ENCODE data around the gene UST. TPM values are rescaled to one million over a fixed set of nuclear protein-coding genes. Genes with fewer than 3 reads are reported as not detected.

The UST gene
- total RNA-seq, 2 donors from 2014 or later = 15.3 to 16.3 TPM

DNA sequence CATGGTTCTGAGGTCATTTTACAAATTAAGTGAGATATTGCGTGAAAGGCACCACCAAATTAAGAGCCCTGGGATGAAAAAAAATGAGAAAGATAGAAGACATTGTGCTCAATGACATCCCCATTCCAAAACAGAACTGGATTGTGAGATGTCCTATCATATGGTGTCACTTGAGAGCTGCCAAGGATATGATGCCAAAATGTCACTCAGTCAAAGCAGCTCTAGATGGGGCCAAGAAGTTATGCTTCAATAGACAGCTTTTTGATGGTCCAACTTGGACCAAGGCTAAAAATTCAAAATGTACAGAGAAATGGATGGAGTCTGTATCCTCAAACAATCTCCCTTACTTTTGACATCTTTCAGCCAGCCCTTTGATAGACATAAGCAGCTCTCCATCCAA lies 180.8 kb downstream of the UST start:
- Histone ChIP-seq H3K4me3 (ENCODE audit: low read length) (no peak overlapping the region), H3K27me3 (ENCODE audit: control insufficient read depth, insufficient read depth, low read length, poor library complexity, severe bottlenecking) (no peaks in the 10 kb centered on the region), H3K27ac (ENCODE audit: low read depth, low read length) (no peak overlapping the region), H3K9me3 (ENCODE audit: control insufficient read depth, low read length) (no peaks in the 10 kb centered on the region), H3K9ac (ENCODE audit: extremely low read depth, low read length, poor library complexity, severe bottlenecking) (no peak overlapping the region), H3K36me3 (ENCODE audit: control insufficient read depth, insufficient read depth, low read length) (no peaks in the 10 kb centered on the region), H3K4me1 (ENCODE audit: control insufficient read depth, insufficient read depth, low read length) (peaks cover 6% of the 10 kb centered on the region)
- no peaks in the 10 kb centered on the region for H3K27me3 Mint-ChIP-seq (ENCODE audit: insufficient read depth)
- H3K27ac Mint-ChIP-seq = no peak overlapping the region
- 88% methylated on average over 1 of the region's 1 CpG; no CpG with 5 or more reads in 1 of the 2 experiments for WGBS, 2 experiments (ENCODE audit: insufficient coverage in 1 of 2, insufficient read length in 1 of 2)
- H3K4me3 Mint-ChIP-seq = no peak overlapping the region
- H3K4me1 Mint-ChIP-seq = peaks cover 27% of the 10 kb centered on the region
- TF ChIP-seq, protein P1, sequence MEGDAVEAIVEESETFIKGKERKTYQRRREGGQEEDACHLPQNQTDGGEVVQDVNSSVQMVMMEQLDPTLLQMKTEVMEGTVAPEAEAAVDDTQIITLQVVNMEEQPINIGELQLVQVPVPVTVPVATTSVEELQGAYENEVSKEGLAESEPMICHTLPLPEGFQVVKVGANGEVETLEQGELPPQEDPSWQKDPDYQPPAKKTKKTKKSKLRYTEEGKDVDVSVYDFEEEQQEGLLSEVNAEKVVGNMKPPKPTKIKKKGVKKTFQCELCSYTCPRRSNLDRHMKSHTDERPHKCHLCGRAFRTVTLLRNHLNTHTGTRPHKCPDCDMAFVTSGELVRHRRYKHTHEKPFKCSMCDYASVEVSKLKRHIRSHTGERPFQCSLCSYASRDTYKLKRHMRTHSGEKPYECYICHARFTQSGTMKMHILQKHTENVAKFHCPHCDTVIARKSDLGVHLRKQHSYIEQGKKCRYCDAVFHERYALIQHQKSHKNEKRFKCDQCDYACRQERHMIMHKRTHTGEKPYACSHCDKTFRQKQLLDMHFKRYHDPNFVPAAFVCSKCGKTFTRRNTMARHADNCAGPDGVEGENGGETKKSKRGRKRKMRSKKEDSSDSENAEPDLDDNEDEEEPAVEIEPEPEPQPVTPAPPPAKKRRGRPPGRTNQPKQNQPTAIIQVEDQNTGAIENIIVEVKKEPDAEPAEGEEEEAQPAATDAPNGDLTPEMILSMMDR (conservative IDR thresholded peaks at IDR 0.05) = no peak
- H3K36me3 Mint-ChIP-seq (ENCODE audit: low read depth) = no peaks in the 10 kb centered on the region
- H3K9me3 Mint-ChIP-seq = no peaks in the 10 kb centered on the region
- DNase-seq = no peak

DNA sequence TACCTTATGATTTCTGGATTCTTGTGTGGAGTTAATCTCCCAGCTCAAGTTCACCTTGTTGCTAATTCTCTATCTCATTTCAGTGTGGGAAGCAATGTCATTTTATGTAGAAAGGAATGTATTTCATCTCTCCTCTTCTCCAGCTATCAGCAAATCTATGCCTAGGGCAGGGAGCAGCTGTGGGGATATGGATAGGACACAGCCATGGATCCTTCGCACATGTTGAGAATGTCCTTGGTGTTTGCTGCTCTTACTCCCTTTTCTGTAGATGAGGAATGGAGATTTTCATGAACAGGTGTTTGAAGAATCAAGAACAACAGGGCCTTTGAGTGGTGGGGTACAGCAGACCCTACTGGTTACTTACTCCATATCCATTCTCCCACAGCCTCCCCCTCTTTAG lies 182.0 kb downstream of the UST start:
- H3K27ac ChIP-seq (ENCODE audit: low read depth, low read length) = no peak overlapping the region
- no peaks in the 10 kb centered on the region for H3K9me3 ChIP-seq (ENCODE audit: control insufficient read depth, low read length)
- Mint-ChIP-seq H3K27ac (no peak overlapping the region), H3K27me3 (ENCODE audit: insufficient read depth) (no peaks in the 10 kb centered on the region), H3K9me3 (no peaks in the 10 kb centered on the region), H3K36me3 (ENCODE audit: low read depth) (no peaks in the 10 kb centered on the region), H3K4me1 (peaks cover 20% of the 10 kb centered on the region), H3K4me3 (no peak overlapping the region)
- DNase-seq = no peak
- no peak overlapping the region for H3K9ac ChIP-seq (ENCODE audit: extremely low read depth, low read length, poor library complexity, severe bottlenecking)
- 95% methylated on average over 1 of the region's 1 CpG; no CpG with 5 or more reads in 1 of the 2 experiments for WGBS, 2 experiments (ENCODE audit: insufficient coverage in 1 of 2, insufficient read length in 1 of 2)
- no peaks in the 10 kb centered on the region for H3K36me3 ChIP-seq (ENCODE audit: control insufficient read depth, insufficient read depth, low read length)
- no peaks in the 10 kb centered on the region for H3K27me3 ChIP-seq (ENCODE audit: control insufficient read depth, insufficient read depth, low read length, poor library complexity, severe bottlenecking)
- TF ChIP-seq, protein P1 (conservative IDR thresholded peaks at IDR 0.05) = no peak
- peaks cover 6% of the 10 kb centered on the region for H3K4me1 ChIP-seq (ENCODE audit: control insufficient read depth, insufficient read depth, low read length)
- no peak overlapping the region for H3K4me3 ChIP-seq (ENCODE audit: low read length)

DNA sequence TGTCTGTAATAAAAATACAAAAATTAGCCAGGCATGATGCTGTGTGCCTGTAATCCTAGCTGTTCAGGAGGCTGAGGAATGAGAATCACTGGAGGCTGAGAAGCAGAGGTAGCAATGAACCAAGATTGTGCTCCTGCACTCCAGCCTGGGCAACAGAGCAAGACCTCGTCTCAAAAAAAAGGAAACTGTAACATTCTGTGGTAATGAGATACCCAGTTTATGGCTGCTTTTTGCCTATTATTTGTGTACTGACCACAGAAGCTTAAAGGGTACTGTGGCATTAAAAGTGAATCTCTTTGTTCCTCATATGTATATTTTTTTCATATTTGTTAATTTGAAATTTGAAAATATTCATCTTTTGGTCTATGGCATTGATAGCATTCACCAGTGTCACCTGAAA lies 185.4 kb downstream of the UST start:
- Mint-ChIP-seq H3K4me1 (peaks cover 11% of the 10 kb centered on the region), H3K36me3 (ENCODE audit: low read depth) (no peaks in the 10 kb centered on the region), H3K9me3 (no peaks in the 10 kb centered on the region), H3K4me3 (no peak overlapping the region), H3K27ac (no peak overlapping the region), H3K27me3 (ENCODE audit: insufficient read depth) (no peaks in the 10 kb centered on the region)
- no peaks in the 10 kb centered on the region for H3K9me3 ChIP-seq (ENCODE audit: control insufficient read depth, low read length)
- H3K4me1 ChIP-seq (ENCODE audit: control insufficient read depth, insufficient read depth, low read length) = peaks cover 5% of the 10 kb centered on the region
- H3K9ac ChIP-seq (ENCODE audit: extremely low read depth, low read length, poor library complexity, severe bottlenecking) = no peak overlapping the region
- H3K36me3 ChIP-seq (ENCODE audit: control insufficient read depth, insufficient read depth, low read length) = no peaks in the 10 kb centered on the region
- 87 to 100% methylated on average over 1 of the region's 1 CpG for WGBS, 2 experiments (ENCODE audit: insufficient coverage in 1 of 2, insufficient read length in 1 of 2)
- no peaks in the 10 kb centered on the region for H3K27me3 ChIP-seq (ENCODE audit: control insufficient read depth, insufficient read depth, low read length, poor library complexity, severe bottlenecking)
- H3K27ac ChIP-seq (ENCODE audit: low read depth, low read length) = no peak overlapping the region
- no peak for DNase-seq
- TF ChIP-seq, protein P1 (conservative IDR thresholded peaks at IDR 0.05) = no peak
- H3K4me3 ChIP-seq (ENCODE audit: low read length) = no peak overlapping the region
